Thymus (tissue), 11 donors: ENCODE measurements around the gene P2RY14. TPM values are rescaled to one million over a fixed set of nuclear protein-coding genes. Genes with fewer than 3 reads are reported as not detected.

Experiments used
- DNase-seq, 9 donors: peaks; one replicate each; pipeline ENCODE4 v3.0.0-alpha.2; 2013; ENCODE audit warnings: low spot score in 9 of 9, low read depth in 6 of 9, missing footprints in 1 of 9
- H3K27ac ChIP-seq, 2 donors: one replicate each; pipeline ENCODE4 v1.5.1; 2013; ENCODE audit warnings: control low read depth in 1 of 2, low read depth in 1 of 2, low read length in 1 of 2, mild to moderate bottlenecking in 1 of 2, moderate library complexity in 1 of 2
- H3K27me3 ChIP-seq, 2 donors: one replicate each; pipeline ENCODE4 v1.5.1; 2013; ENCODE audit warnings: low read length in 1 of 2; ENCODE audit not compliant: control insufficient read depth in 2 of 2, insufficient read depth in 1 of 2
- H3K36me3 ChIP-seq, 2 donors: one replicate each; pipeline ENCODE4 v1.5.1; 2013; ENCODE audit warnings: low read length in 1 of 2, mild to moderate bottlenecking in 1 of 2, moderate library complexity in 1 of 2; ENCODE audit not compliant: control insufficient read depth in 2 of 2, insufficient read depth in 2 of 2
- H3K4me1 ChIP-seq, 2 donors: one replicate each; pipeline ENCODE4 v1.5.1; 2013; ENCODE audit warnings: low read length in 2 of 2; ENCODE audit not compliant: control insufficient read depth in 2 of 2, insufficient read depth in 2 of 2
- H3K4me3 ChIP-seq, 2 donors: one replicate each; pipeline ENCODE4 v1.5.1; 2013; ENCODE audit warnings: low read length in 2 of 2, control low read depth in 1 of 2, mild to moderate bottlenecking in 1 of 2
- H3K9me3 ChIP-seq, 2 donors: one replicate each; pipeline ENCODE4 v1.5.1; 2013; ENCODE audit warnings: low read length in 1 of 2, mild to moderate bottlenecking in 1 of 2; ENCODE audit not compliant: control insufficient read depth in 2 of 2, insufficient read depth in 1 of 2
- WGBS: extraction: QIAGEN DNeasy Blood & Tissue Kit; methylation state at CpG from one replicate; pipeline ENCODE4 v1.1.7; 2013; 5-methylcytosine and 5-hydroxymethylcytosine counted together
- polyA plus RNA-seq: library from polyadenylated mRNA; stranded (reverse); fragments of 200-250 nt; gene quantifications from one replicate; pipeline ENCODE4 v1.2.3, GENCODE V29; 2013
- total RNA-seq: library from RNA; stranded (reverse); fragments of 120-200 nt; gene quantifications from one replicate; pipeline ENCODE4 v1.2.4, GENCODE V29; 2013
- donor health status: healthy.

The P2RY14 gene
- total and polyA plus RNA-seq, 2 donors = 2.1 to 8.2 TPM

DNA sequence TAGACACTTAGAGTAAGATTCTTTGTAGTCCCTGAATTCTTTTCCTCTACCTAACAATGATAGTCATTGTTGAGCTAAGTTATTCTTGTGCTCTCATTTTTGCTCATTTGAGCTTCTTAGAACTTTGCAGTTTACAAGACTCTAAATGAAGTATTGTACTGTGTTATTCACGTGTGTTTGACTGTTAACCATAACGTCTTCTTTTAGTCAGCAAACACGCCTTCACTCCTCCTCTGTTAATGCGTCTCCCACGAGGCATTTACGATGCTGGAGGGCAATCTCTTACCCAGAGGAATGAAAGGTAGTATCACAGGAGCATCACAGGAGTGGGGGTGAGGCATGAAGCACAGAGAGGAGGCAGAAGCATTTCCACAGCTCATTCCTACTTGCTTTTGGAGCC lies 14.8 kb upstream of the P2RY14 start:
- H3K4me1 ChIP-seq = no peaks in the 10 kb centered on the region
- H3K36me3 ChIP-seq = no peaks in the 10 kb centered on the region
- H3K4me3 ChIP-seq = no peak overlapping the region
- no peak for DNase-seq
- H3K27me3 ChIP-seq = no peaks in the 10 kb centered on the region
- no peak overlapping the region for H3K27ac ChIP-seq
- 96% methylated on average over 6 of the region's 6 CpGs for WGBS
- no peaks in the 10 kb centered on the region for H3K9me3 ChIP-seq

DNA sequence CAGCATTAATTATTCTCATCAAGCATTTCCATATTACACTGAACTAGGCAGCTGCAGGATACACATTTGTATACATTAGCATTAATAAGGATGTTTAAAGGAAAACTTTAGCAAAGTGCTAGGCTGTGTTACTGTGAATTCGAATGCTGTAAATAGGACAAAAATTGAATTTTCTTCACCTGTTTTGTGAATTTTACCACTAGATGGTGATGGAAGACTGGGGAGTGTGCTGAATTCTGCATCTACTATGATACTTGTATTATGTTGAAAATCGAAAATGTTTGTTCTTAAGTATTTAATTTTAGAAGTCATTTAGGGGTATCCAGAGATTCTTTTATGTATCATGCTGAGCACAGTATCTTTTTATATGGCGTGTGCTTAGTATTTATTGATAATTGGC lies 12.3 kb upstream of the P2RY14 start:
- Histone ChIP-seq H3K27ac (no peak overlapping the region), H3K4me1 (no peaks in the 10 kb centered on the region), H3K4me3 (no peak overlapping the region), H3K36me3 (no peaks in the 10 kb centered on the region), H3K9me3 (no peaks in the 10 kb centered on the region), H3K27me3 (no peaks in the 10 kb centered on the region)
- WGBS = 91% methylated on average over 3 of the region's 3 CpGs
- DNase-seq = peak in 1 of 9 donors; percentile 27

DNA sequence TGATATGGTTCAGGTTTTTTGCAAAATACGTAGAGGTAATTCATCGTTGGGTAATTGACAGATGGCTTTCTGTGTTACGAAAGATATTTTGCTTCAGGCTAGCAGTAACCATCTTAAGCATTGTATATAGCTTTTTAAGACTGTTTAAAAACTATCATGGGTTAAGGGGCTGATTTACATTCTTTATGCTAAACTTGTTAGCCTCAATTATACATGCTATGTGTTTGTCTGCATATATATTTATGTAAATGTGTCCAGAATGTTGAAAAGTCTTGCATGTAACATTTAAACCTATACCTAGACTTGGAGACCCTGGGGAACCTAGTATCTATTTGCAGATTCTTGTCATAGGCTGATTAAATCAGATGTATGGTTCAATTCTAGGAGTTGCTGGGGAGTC lies 11.1 kb upstream of the P2RY14 start:
- no peak for DNase-seq
- no peaks in the 10 kb centered on the region for H3K27me3 ChIP-seq
- no peaks in the 10 kb centered on the region for H3K9me3 ChIP-seq
- 46% methylated on average over 3 of the region's 3 CpGs for WGBS
- H3K4me1 ChIP-seq = peaks cover 0 to 3% of the 10 kb centered on the region in 2 donors
- H3K4me3 ChIP-seq = no peak overlapping the region
- H3K36me3 ChIP-seq = no peaks in the 10 kb centered on the region
- H3K27ac ChIP-seq = no peak overlapping the region

DNA sequence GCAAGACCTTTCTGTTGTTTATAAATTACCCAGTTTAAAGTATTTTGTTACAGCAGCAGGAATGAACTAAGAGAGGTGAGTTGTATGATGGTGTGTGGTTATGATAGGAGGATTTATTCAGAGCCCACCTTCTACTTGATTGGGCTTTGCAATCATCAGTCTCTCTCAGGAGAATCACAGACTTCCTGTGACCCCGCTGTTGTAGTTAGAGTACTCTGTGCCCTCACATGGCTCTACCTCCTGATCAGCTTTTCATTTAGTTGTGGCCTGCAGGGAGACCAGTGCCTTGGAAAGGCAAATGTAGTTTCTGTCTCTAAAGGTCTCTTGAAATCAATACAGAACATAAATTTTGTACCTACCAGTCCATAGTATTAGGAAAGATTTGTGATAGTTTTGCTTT lies 7.6 kb upstream of the P2RY14 start:
- Histone ChIP-seq H3K4me3 (no peak overlapping the region), H3K4me1 (peaks cover 0 to 10% of the 10 kb centered on the region in 2 donors), H3K27me3 (no peaks in the 10 kb centered on the region), H3K27ac (no peak overlapping the region), H3K36me3 (no peaks in the 10 kb centered on the region), H3K9me3 (no peaks in the 10 kb centered on the region)
- DNase-seq = no peak
- 94% methylated on average over 1 of the region's 1 CpG for WGBS

DNA sequence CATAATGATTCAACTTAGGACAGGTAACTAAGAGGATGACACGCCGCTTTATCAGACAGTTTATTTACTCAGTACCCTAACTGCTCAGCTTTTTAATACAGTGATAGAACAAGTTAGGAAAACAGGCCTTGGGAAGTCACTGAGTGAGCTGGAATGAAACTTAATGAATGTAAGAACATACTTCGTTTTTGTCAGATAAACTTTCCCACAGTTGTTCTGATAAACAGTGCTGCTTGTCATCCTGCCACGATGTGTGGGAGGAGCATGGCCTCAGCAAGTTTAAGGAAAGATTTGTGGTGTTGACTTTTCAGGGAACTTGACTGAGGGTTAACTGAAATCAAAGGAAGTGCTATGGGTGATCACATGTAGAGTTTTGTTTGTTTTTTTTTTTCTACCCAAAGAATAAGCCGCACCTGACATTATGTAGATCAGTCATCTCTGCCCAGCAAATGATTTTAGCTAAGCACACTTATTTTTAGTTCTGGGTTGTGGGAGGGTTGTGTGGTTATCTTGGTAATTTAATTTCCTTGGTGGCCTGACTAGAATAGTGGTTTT lies 5.6 kb upstream of the P2RY14 start:
- H3K4me3 ChIP-seq = no peak overlapping the region
- peak in 3 of 9 donors; percentile 16 to 55 (median 27) for DNase-seq
- no peaks in the 10 kb centered on the region for H3K36me3 ChIP-seq
- no peak overlapping the region for H3K27ac ChIP-seq
- no peaks in the 10 kb centered on the region for H3K9me3 ChIP-seq
- H3K4me1 ChIP-seq = peaks cover 0 to 17% of the 10 kb centered on the region in 2 donors
- 31% methylated on average over 5 of the region's 5 CpGs for WGBS
- H3K27me3 ChIP-seq = no peaks in the 10 kb centered on the region

DNA sequence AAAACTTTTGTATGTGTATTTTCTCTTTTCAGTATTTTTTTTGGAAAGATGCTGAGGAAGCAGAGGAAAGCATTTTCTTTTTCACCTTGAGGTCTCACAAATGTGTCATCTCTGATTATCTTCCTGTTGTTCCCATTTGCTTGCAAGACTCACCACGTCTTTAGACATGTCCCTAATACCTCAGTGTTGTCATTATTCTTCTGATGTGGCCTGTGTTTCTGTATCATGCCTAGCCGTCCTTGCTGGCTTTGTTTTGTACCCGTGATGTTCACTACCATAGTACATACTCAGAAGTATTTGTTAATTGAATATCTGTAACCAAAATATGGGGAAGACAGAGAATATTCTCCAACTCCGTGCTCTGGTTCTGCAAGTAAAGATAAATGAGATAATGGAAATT lies 5.0 kb upstream of the P2RY14 start:
- Histone ChIP-seq H3K27me3 (no peaks in the 10 kb centered on the region), H3K4me1 (peaks cover 3 to 19% of the 10 kb centered on the region in 2 donors), H3K4me3 (no peak overlapping the region), H3K36me3 (no peaks in the 10 kb centered on the region), H3K9me3 (no peaks in the 10 kb centered on the region), H3K27ac (no peak overlapping the region)
- no peak for DNase-seq
- WGBS = 91% methylated on average over 4 of the region's 4 CpGs

DNA sequence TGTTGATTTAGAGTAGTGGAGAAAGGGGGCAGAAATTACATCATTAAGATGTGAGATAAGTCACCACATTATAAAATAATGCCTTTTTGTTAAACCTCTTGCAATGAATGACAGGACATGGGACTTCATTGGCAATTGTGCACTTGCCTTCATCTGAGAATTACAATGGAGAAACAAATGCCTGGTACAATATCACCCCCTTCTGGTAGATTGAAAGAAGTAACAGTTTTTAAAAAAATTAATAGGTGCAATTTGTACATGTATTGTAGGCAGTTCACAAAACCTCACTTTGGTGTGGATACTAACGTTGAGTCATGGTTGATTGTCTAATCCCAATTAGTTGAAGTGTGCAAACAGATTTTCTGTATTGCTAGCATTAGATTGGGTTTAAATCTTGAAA lies 4.6 kb upstream of the P2RY14 start:
- Histone ChIP-seq H3K4me3 (no peak overlapping the region), H3K27ac (no peak overlapping the region), H3K36me3 (no peaks in the 10 kb centered on the region), H3K9me3 (no peaks in the 10 kb centered on the region), H3K4me1 (peaks cover 3 to 24% of the 10 kb centered on the region in 2 donors), H3K27me3 (no peaks in the 10 kb centered on the region)
- DNase-seq = peak in 7 of 9 donors; percentile 37 to 82 (median 50)
- WGBS = 1% methylated on average over 1 of the region's 1 CpG

DNA sequence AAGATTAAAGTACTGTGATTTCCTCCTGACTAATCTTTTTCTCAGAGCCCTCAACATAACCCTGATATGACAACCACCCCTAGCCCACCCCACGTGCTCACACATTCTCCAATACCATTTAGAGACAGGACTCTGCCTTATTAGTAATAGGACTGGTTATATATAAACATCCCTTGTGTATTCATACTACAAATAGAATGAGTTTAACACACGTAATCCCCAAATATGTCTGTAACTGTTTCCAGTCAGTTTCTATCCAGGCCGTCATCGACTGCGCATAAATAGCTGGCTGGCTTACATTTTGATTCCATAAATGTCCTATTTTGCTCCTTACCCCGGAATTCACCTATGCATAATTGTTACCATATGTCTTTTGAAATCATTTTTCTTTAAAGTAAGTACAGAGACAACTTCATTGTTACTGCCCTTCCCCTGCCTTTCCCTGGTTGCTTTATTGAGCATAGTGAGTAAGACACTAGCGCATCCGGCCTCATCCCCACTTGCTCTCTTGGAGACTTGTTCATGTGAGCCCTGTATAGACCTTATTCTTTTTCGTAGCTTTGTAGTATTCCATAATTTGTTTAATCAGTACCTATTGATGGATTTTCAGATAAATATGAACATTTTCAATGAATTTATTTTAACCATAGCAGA lies 3.5 kb upstream of the P2RY14 start:
- no peak for DNase-seq
- H3K9me3 ChIP-seq = no peaks in the 10 kb centered on the region
- no peaks in the 10 kb centered on the region for H3K27me3 ChIP-seq
- H3K4me3 ChIP-seq = no peak overlapping the region
- H3K27ac ChIP-seq = no peak overlapping the region
- 97% methylated on average over 9 of the region's 9 CpGs for WGBS
- H3K4me1 ChIP-seq = peaks cover 3 to 27% of the 10 kb centered on the region in 2 donors
- no peaks in the 10 kb centered on the region for H3K36me3 ChIP-seq

DNA sequence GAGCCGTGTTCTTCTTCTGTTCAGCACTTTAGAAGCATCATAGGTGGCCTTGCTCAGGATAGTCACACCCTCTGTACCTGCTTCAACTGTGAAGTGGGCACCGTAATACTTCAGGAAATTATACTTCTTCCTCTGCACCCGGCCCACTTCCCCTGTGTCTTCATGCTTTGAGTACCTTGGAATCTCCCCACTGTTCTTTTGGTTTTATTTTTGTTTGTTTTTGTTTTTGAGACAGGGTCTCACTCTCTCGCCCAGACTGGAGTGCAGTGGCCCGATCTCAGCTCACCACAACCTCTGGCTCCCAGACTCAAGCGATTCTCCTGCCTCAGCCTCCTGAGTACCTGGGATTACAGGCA lies 1.7 kb downstream of the P2RY14 start:
- H3K27ac ChIP-seq = no peak overlapping the region

More for the DNA sequence above, 1.7 kb downstream of the P2RY14 start:
- peak in 1 of 9 donors; percentile 54 for DNase-seq
- Histone ChIP-seq H3K4me1 (peaks cover 3 to 37% of the 10 kb centered on the region in 2 donors), H3K36me3 (no peaks in the 10 kb centered on the region), H3K9me3 (no peaks in the 10 kb centered on the region), H3K4me3 (no peak overlapping the region), H3K27me3 (no peaks in the 10 kb centered on the region)
- 67% methylated on average over 6 of the region's 6 CpGs for WGBS
